ENCODE results near the gene DAAM1.

DAAM1 gene

GRCh38 chr14:59228421-59228820 lies 40.0 kb downstream of the DAAM1 start:
- DNase-seq: no peak

- no peak for DNase-seq
These were observed 41.4 kb downstream of the DAAM1 start for GRCh38 chr14:59229653-59230406.

DNA sequence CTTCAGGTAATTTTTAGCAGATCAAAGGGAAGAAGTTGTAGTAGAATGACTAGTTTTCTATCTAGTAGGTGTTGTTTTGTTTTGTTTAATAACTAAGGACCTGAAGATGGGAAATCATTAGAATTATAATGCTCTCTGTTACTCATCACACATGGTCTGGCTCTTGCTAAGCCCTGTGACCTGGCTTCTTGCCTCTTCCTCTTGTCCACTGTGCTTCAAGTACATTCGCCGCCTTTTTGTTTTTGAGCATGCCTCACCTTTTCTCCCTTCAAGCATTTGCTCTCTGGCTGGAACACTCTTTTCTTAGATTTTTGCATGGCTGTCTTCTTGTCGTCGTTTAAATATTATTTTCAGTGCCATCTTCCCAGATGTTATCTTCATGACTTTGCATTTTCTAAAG lies 47.7 kb downstream of the DAAM1 start:
- no peak for DNase-seq

DNA sequence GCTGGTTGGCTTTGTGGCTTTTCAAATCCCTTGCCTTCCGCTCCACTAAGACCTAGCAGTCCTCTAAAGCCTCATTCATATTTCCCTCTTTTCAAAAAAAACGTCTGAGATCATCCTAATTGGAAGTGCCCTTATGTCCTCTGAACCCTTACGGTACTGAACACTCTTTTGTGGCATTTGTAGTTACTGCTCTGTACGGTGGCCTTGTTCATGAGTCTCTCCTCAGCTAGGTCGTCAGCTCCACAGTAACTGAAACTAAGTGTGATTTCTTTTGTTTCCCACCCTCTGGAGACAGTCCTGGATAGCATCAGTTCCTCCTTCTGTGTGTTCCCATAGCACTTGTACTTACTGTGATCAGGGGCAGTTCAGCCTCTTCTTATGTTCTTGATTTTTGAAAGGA lies 49.7 kb downstream of the DAAM1 start:
- no peak for DNase-seq

GRCh38 chr14:59239022-59239421 lies 50.6 kb downstream of the DAAM1 start:
- DNase-seq: no peak

- peak; percentile 29 for DNase-seq
These were observed 51.9 kb downstream of the DAAM1 start for GRCh38 chr14:59240356-59240755.

DNA sequence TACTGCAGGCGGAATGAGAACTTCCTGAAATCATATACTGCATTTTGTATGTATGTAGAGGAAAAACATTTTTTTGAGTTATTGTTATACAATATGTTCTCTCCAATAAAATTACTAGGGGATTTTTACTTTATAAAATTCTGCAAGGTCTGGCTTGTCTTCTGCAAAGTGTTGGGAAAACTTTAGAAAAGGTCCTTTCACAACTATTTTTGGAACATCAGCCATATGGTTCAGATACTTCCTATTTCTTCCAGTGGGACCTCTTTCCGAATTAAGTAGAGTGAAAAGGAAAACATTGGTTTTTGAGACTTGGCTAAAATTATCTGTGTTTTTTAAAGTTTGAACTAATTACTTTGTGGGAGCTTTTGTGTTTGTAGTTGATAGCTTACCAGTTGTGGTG lies 52.7 kb downstream of the DAAM1 start:
- no peak for DNase-seq

GRCh38 chr14:59243174-59243573 lies 54.7 kb downstream of the DAAM1 start:
- no peak for DNase-seq

DNA sequence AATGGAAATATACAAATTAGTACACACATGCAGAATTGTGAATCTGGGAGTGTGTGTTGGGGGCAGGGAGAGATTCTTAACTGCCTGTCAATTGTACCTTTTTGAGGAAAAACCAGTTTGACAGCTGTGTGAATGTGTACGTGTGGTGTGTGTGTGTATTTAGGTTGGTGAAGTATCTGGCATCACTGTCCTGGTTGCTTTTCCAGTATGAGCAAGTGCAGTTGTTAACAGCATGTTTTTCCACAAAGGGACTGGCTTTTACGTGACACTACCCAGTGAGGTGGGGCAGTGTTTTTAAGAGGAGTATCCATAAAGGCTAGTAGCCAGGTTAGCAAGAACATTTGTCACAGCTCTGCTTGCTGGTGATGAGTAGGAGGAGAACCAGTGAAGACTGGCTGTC lies 56.1 kb downstream of the DAAM1 start:
- DNase-seq: no peak

GRCh38 chr14:59245809-59246295 lies 57.4 kb downstream of the DAAM1 start:
- no peak for DNase-seq

- DNase-seq: no peak
These were observed 58.1 kb downstream of the DAAM1 start for GRCh38 chr14:59246566-59246965.

DNA sequence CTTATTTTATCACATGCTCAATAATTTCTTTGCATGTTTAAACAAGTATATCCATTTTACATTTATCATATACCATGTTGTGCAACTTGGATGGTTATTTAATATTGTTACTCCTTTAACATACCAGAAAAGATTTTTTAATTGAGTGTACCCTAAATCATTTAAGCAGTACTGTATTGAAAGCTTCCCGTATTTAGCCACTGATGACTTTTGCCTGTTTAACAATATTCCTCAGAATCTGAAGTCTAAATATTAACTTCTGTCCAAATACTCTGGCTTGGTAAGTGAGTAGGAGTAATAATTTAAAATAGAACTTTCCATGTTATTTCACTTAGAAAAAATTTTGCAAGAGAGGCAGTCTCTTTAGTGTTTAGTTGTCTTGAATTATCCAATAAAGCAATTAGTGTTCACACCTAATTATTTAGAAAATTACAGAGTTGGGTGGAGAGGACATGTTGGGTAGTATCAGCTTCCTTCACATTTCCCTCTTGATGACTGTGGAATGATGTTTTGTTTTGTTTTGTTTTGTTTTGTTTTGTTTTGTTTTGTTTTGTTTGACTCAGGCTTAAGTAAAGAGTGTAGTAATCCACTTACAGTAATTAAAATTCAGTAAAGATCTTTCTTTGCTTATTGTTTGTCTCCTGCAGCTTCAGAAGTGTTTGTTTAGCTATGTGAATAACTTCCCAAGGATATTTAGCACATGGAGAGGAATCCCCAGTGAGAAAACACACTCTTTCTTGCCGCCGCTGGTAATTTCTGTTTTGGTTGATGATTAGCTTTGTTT lies 59.5 kb downstream of the DAAM1 start:
- DNase-seq: no peak

GRCh38 chr14:59249029-59249428 lies 60.6 kb downstream of the DAAM1 start:
- no peak for DNase-seq

DNA sequence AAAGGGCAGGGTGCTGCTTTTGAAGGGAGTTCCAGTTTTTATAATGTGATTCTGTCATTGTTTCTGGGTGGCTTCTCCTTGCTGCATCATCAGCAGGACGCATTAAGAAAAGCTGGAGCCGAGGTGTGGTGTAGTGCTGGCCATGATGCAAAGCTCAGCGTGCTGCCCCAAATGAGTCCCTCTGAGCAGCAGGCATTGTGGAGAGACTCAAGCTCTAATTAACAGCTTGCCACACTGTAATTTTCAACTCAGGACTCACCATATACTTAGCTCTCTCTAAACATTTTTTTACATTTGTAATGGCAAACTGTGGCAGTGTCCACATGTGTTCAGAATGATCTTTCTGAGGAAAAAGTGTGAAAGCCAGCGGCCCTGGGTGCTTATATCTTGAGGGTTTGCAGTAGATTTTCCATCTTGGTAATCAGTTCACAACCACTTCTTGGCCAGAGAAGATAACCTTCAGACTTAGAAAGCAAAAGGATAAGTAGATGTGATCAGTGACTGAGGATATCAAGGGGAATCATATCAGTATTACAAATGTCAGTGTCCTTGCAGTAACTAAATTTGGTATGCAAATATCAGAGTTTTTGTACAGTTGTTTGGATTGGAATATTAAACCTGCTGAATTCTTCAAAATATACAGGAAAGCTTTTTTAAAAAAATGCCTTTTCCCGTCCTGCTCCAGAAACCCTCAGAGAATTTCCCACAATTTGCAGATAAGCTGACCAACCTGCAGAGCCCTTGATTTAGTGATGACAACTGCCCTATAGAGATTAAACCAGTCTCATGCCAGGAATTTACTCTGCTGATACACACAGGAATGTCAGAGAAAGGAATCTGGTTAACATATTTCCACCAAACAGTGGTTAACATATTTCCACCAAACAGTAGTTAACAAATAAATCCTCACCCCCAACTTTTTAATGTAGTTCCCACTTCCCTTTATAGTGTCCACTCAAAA lies 63.6 kb downstream of the DAAM1 start:
- DNase-seq: no peak

DNA sequence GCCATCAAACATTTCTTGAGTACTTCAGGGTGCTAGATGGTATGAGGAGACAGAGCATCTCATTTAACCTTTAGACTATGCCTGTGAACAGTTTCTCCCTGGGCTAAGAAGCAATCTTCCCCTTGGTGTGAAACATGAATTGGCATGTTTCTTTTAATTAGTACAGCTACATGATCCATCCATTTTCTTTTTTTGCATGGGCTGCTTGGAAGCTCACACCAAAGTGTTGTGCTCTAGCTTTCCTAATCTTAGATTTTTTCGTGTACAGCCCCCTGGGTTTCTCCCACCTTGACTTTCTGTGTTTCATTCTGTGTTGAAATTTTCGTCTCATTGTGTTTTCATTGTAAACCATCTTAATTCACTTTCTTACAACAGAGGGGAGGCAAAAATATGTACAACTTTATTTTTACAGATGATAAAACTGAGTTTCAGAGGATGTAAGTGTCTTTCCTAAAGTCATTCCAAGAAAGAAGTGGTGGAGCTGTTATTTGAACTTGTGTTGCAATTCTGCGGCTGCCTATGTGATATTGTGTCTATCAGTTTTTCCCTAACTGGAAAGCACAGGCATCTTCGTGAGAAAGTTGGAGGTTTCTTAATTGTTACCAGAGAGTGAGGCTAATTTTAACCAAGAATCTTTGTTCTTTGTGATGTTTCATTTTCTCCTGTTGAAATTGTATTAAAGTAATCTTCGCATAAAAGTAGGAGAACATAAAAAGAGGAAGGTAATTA lies 64.5 kb downstream of the DAAM1 start:
- DNase-seq: peak; percentile 15

DNA sequence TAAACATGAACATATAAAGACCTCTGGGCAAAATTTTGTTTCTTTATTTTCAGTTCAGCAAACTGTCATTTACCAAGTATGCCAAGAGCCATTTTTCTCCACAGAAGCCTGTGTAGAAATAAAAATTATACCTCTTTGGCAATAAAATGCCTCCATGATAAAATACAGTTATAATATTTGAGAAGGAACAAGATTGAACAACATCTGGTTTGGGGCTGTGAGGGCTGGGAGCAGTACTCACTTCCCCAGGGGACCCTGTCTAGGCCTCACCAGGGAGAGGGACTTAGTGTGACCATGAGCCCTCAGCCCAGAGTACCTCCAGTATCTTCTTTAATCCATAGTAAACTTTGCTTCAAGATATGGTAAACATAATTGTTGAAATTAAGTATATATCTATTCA lies 65.1 kb downstream of the DAAM1 start:
- no peak for DNase-seq

- no peak for DNase-seq
These were observed 65.9 kb downstream of the DAAM1 start for GRCh38 chr14:59254146-59254910.

DNA sequence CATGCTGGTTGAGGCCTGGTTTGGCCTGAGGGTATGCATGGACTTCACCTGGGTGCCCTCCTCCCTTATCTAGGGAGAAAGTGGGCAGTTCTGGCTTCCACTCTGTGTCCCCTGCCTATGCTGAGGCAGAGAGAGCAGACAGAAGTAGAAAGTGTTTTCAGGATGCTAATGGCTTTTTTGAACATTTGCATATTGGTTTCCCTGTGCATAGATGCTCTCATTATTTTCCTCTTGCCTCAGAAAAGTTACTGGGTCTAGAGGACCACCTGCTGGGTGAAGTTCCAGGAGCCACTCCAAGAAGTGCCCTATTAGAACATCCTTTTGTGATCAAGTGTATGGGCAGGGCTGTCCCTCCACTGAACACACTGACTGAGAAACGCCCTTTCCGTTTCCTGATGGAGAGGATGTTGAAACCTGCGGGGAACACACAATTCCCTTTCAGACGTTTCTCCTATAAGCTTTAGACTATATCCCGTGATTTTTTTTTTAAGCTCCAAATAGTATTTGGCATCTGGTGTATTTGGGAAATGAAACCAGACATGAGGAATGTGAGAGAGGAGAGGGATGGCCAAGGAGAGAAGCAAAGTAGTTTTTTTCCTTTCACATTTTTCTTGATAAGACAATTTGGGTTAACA lies 66.6 kb downstream of the DAAM1 start:
- peak; percentile 28 for DNase-seq

DNA sequence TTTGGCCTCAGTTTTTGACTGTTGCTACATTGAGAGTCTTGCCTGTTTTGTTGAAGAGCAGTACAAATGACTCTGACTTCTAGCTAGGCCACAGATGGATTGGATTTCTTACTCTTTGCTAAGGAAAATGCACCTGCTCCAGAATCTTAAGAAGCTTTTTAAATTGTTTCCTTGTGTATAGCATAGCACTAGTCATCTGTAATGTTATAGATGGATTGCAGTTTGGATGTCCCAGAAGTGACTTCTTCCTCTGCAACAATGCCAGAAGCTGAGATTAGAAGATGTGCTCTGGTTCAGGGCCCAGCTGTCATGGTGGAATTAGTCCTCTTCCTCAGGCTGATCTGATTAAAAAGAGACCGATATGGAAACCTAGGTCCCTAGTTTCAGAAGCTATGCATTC lies 67.9 kb downstream of the DAAM1 start:
- no peak for DNase-seq

DNA sequence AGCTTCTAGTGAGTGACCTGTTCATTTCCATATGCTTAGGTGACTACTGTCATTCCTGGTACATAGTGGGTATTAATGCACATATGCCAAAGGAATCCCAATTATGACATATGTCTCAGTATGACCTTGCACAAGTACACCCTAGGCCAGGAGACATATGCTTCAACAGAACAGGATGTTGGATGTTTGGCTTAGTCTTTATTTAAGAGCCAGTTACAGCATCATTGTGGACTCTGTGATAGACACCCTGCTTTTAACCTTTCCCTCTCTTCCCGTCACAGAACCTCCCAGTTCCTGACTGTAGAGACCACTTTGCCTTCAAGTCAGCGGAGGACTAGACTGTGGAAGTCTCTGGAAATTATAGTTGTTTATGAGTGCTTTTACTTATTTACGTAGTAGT lies 72.9 kb downstream of the DAAM1 start:
- DNase-seq: no peak

All from inflammatory macrophage treated with lipopolysaccharide for 4 hours (primary cell).